HepG2 (cell line): ENCODE results near the gene HEBP1. TPM values are rescaled to one million over a fixed set of nuclear protein-coding genes. Genes with fewer than 3 reads are reported as not detected.

Source experiments
- ATAC-seq: fragments of 200-7000 bp; cut with Tn5 transposase; 3 replicates; pipeline ENCODE4 v1.9.1; 2020; ENCODE audit warnings: mild to moderate bottlenecking, moderate library complexity
- BruUV-seq: library from RNA; stranded (reverse); fragments of 400-500 nt; replicated peaks from 2 replicates; lab custom pipeline; 2021; lab: Mats Ljungman, UMichigan
- CTCF ChIA-PET: fragments of 300-600 bp; formaldehyde crosslinking; extraction: SDS; loops from one replicate; lab custom pipeline; 2021; ENCODE audit warnings: low total read pairs, inconsistent platforms, low intra/inter-chr PET ratio; lab: Yijun Ruan, JAX
- POLR2A ChIA-PET: fragments of 350-600 bp; sonication (Branson Sonifier 250); formaldehyde crosslinking; loops from one replicate; lab custom pipeline; 2020; ENCODE audit warnings: antibody characterized with exemption, inconsistent platforms; lab: Yijun Ruan, JAX
- DNase-seq: peaks from one replicate; pipeline ENCODE4 v3.0.0-alpha.2; 2015; ENCODE audit warnings: low spot score
- FAIRE-seq: peaks from 3 replicates; lab custom pipeline; 2011; peaks lifted over from hg19 to GRCh38; lab: Jason Lieb, UNC
- H2AFZ ChIP-seq: one replicate; pipeline ENCODE4 v1.6.1; 2011; ENCODE audit warnings: low read length, inconsistent platforms
- H3K27ac ChIP-seq: fragments of 300-600 bp; 3 replicates; pipeline ENCODE4 v1.8.0; 2011; ENCODE audit warnings: mixed run types, mild to moderate bottlenecking, mixed read lengths, low read length, inconsistent platforms; ENCODE audit not compliant: insufficient read depth; ENCODE audit errors: extremely low read length
- H3K27me3 ChIP-seq, 2 experiments: fragments of 200-600 bp in 1 of 2; 2 replicates in 1 of 2; 3 replicates in 1 of 2; pipeline versions ENCODE4 v1.6.0 to v1.8.0; 2011; ENCODE audit warnings: low read length in 2 of 2, mild to moderate bottlenecking in 2 of 2, moderate library complexity in 2 of 2, inconsistent platforms in 1 of 2; ENCODE audit not compliant: insufficient read depth in 2 of 2, control insufficient read depth in 1 of 2
- H3K36me3 ChIP-seq, 2 experiments: fragments of 200-600 bp in 1 of 2; replicated peaks in 1 of 2; 2 replicates in 1 of 2; 3 replicates in 1 of 2; pipeline versions ENCODE4 v1.5.1 to v1.8.0; 2011; ENCODE audit warnings: low read length in 2 of 2, inconsistent platforms in 1 of 2; ENCODE audit not compliant: insufficient read depth in 2 of 2, control insufficient read depth in 1 of 2
- H3K4me1 ChIP-seq: 2 replicates; pipeline ENCODE4 v1.5.1; 2012; ENCODE audit warnings: low read length, inconsistent platforms; ENCODE audit not compliant: insufficient read depth
- H3K4me2 ChIP-seq: 2 replicates; pipeline ENCODE4 v1.6.0; 2011; ENCODE audit warnings: low read depth, low read length, inconsistent platforms
- H3K4me3 ChIP-seq, 3 experiments: fragments of 200-600 bp in 1 of 3; sonication (generic), shearing (Covaris generic) in 1 of 3; replicated peaks in 1 of 3; 2 replicates each; pipeline ENCODE4 v1.5.1; 2011 to 2016; ENCODE audit warnings: low read length in 3 of 3, inconsistent platforms in 2 of 3, low read depth in 2 of 3, mild to moderate bottlenecking in 2 of 3, control low read depth in 1 of 3, mixed read lengths in 1 of 3; ENCODE audit not compliant: insufficient read depth in 1 of 3
- H3K79me2 ChIP-seq: one replicate; pipeline ENCODE4 v1.6.1; 2011; ENCODE audit warnings: low read length, inconsistent platforms; ENCODE audit not compliant: insufficient read depth
- H3K9ac ChIP-seq: 2 replicates; pipeline ENCODE4 v1.6.0; 2011; ENCODE audit warnings: mild to moderate bottlenecking, low read depth, low read length, inconsistent platforms; ENCODE audit not compliant: insufficient read depth
- H3K9me3 ChIP-seq: 2 replicates; pipeline ENCODE4 v1.5.1; 2012; ENCODE audit warnings: mild to moderate bottlenecking, low read length
- H4K20me1 ChIP-seq: 2 replicates; pipeline ENCODE4 v1.6.0; 2011; ENCODE audit warnings: inconsistent platforms, mild to moderate bottlenecking, low read length, moderate library complexity; ENCODE audit not compliant: insufficient read depth
- HINFP ChIP-seq: sonication (generic); formaldehyde crosslinking; IDR thresholded peaks from 2 replicates; pipeline ENCODE4 v1.4.0; 2020; ENCODE audit warnings: low read depth, mild to moderate bottlenecking, missing genetic modification reagents
- HIVEP1 ChIP-seq: sonication (generic); formaldehyde crosslinking; IDR thresholded peaks from 2 replicates; pipeline ENCODE4 v1.4.0; 2020; ENCODE audit warnings: mild to moderate bottlenecking, missing genetic modification reagents
- JDP2 ChIP-seq: sonication (generic); formaldehyde crosslinking; IDR thresholded peaks from 2 replicates; pipeline ENCODE4 v1.8.1; 2022; ENCODE audit warnings: missing genetic modification reagents, borderline replicate concordance
- ZNF138 ChIP-seq: sonication (generic); formaldehyde crosslinking; IDR thresholded peaks from 2 replicates; pipeline ENCODE4 v1.5.0; 2020; ENCODE audit warnings: mild to moderate bottlenecking, low read depth, missing genetic modification reagents
- ZNF24 ChIP-seq: fragments of 450-650 bp; IDR thresholded peaks from 2 replicates; pipeline ENCODE4 v1.6.1; 2017; ENCODE audit warnings: antibody characterized with exemption, mild to moderate bottlenecking
- ZNF496 ChIP-seq: sonication (generic); formaldehyde crosslinking; IDR thresholded peaks from 2 replicates; pipeline ENCODE4 v1.8.1; 2023; ENCODE audit warnings: mild to moderate bottlenecking, moderate library complexity, missing genetic modification reagents; ENCODE audit not compliant: insufficient replicate concordance
- ZNF589 ChIP-seq: sonication (generic); formaldehyde crosslinking; conservative IDR thresholded peaks from 2 replicates; pipeline ENCODE4 v1.8.0; 2022; ENCODE audit warnings: mild to moderate bottlenecking, moderate library complexity, missing genetic modification reagents
- WGBS: methylation state at CpG from one replicate; pipeline ENCODE4 v1.1.6; 2017; ENCODE audit warnings: low lambda C conversion rate; 5-methylcytosine and 5-hydroxymethylcytosine counted together
- in situ Hi-C: cut with HindIII; loops from 2 replicates; pipeline ENCODE4 v1.10.0; 2017; ENCODE audit warnings: low pct_unique_long_range_greater_than_20kb; ENCODE audit not compliant: extremely low pct_ligation_motif_present
- intact Hi-C: fragments of 100-400 bp; cut with micrococcal nuclease; formaldehyde crosslinking; loops from one replicate; pipeline ENCODE4 v1.10.0; 2022; ENCODE audit not compliant: unreplicated experiment
- polyA plus RNA-seq, 8 experiments: library from polyadenylated mRNA; depleted of rRNA in 3 of 8; stranded (reverse) in 7 of 8; unstranded in 1 of 8; fragments of >200 nt; fragmentation: Illumina TruSeq in 4 of 8; extraction: Trizol in 4 of 8; gene quantifications; 2 replicates each; pipeline versions ENCODE4 v1.2.1 to v1.2.3, GENCODE V29; 2011 to 2016; ENCODE audit warnings: low read depth in 4 of 8, missing spikeins in 1 of 8, mixed read lengths in 1 of 8; ENCODE audit not compliant: insufficient read depth in 1 of 8
- total RNA-seq, 5 experiments: library from RNA; depleted of rRNA; stranded (reverse); fragments of >200 nt; fragmentation: Illumina TruSeq; extraction: Trizol; gene quantifications; 2 replicates each; pipeline ENCODE4 v1.2.3, GENCODE V29; 2016; ENCODE audit warnings: low read depth in 1 of 5
- TF ChIP-seq, protein P1 (sequence below): sonication (generic); formaldehyde crosslinking; IDR thresholded peaks from 2 replicates; pipeline ENCODE4 v1.4.0; 2020; ENCODE audit warnings: mild to moderate bottlenecking, missing genetic modification reagents

Gene HEBP1
- total and polyA plus RNA-seq, 2 of the 13 experiments (the other 11 are each of a cell fraction or from before 2014, with no cell fraction given) = 7.8 to 9.4 TPM

GRCh38 chr12:12979126-12979525, 20.9 kb downstream of the HEBP1 start:
- WGBS = 87% methylated on average over 4 of the region's 4 CpGs
- no peak for TF ChIP-seq JDP2 (CRISPR knock-in tag)
- no peak for TF ChIP-seq ZNF138 (CRISPR knock-in tag)
- TF ChIP-seq ZNF24 = no peak
- TF ChIP-seq ZNF589 (CRISPR knock-in tag) = no peak
- TF ChIP-seq HINFP (CRISPR knock-in tag) = no peak
- TF ChIP-seq, protein P1, sequence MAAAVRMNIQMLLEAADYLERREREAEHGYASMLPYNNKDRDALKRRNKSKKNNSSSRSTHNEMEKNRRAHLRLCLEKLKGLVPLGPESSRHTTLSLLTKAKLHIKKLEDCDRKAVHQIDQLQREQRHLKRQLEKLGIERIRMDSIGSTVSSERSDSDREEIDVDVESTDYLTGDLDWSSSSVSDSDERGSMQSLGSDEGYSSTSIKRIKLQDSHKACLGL (CRISPR knock-in tag) = no peak
- TF ChIP-seq HIVEP1 (CRISPR knock-in tag) = no peak
- TF ChIP-seq ZNF496 (CRISPR knock-in tag) = no peak
- intact Hi-C loops = loop anchor here (5.0 kb wide), 1 partner anchor 142 kb away; no protein-coding TSS in a partner anchor
- no TSS peak for BruUV-seq
- H3K27ac ChIP-seq = no peak overlapping the region
- DNase-seq (no peak), ATAC-seq (no peak), FAIRE-seq (no peak)
- no peaks in the 10 kb centered on the region for H3K79me2 ChIP-seq
- ChIA-PET CTCF (no interaction called here), POLR2A (no interaction called here)
- H3K4me1 ChIP-seq = no peaks in the 10 kb centered on the region
- in situ Hi-C loops = no loop called here
- no peaks in the 10 kb centered on the region for H3K9me3 ChIP-seq
- H2AFZ ChIP-seq = no peak overlapping the region
- H3K4me3 ChIP-seq = no peak overlapping the region
- H3K27me3 ChIP-seq = no peaks in the 10 kb centered on the region
- H3K4me2 ChIP-seq = no peak overlapping the region
- H3K36me3 ChIP-seq = peaks cover 9 to 64% of the 10 kb centered on the region in 2 experiments
- H4K20me1 ChIP-seq = 0 out of 2 replicates have a peak, but pooled peaks cover 4% of the 10 kb centered on the region
- H3K9ac ChIP-seq = no peak overlapping the region
